GM12801 (cell line): ENCODE data around the gene PRRC2C.

Experiments used
- CTCF ChIP-seq: IDR thresholded peaks from one replicate; pipeline ENCODE4 v1.5.1; 2011; ENCODE audit warnings: control low read depth; ENCODE audit not compliant: insufficient read length; ENCODE audit errors: extremely low read depth

Gene PRRC2C

GRCh38 chr1:171590022-171590421 is 104.7 kb downstream of the PRRC2C start:
- TF ChIP-seq CTCF: no peak

- no peak for TF ChIP-seq CTCF
Observed at GRCh38 chr1:171595324-171595723, 110.0 kb downstream of the PRRC2C start.

GRCh38 chr1:171596119-171596518 is 110.8 kb downstream of the PRRC2C start:
- TF ChIP-seq CTCF: no peak

GRCh38 chr1:171596705-171597104 is 111.4 kb downstream of the PRRC2C start:
- no peak for TF ChIP-seq CTCF

- no peak for TF ChIP-seq CTCF
Observed at GRCh38 chr1:171597203-171597602, 111.9 kb downstream of the PRRC2C start.

GRCh38 chr1:171600862-171601261 is 115.5 kb downstream of the PRRC2C start:
- no peak for TF ChIP-seq CTCF

- TF ChIP-seq CTCF: no peak
Observed at GRCh38 chr1:171606402-171606941, 121.1 kb downstream of the PRRC2C start.

- TF ChIP-seq CTCF: no peak
Observed at GRCh38 chr1:171610385-171610784, 125.1 kb downstream of the PRRC2C start.
